ENCODE measurements around the gene KRT80.

- TF ChIP-seq CTCF (IDR thresholded peaks at IDR 0.05) (no peak), POLR2A (IDR thresholded peaks at IDR 0.05) (no peak)
Measured at GRCh38 chr12:52195065-52195730, 3.4 kb upstream of the KRT80 start.
